K562 (cell line): ENCODE data around the gene PRELID2. TPM values are rescaled to one million over a fixed set of nuclear protein-coding genes. Genes with fewer than 3 reads are reported as not detected.

Source experiments
- ATAC-seq: fragments of 200-7000 bp; cut with Tn5 transposase; 3 replicates; pipeline ENCODE4 v1.9.1; 2020; ENCODE audit warnings: moderate library complexity
- BruUV-seq: library from RNA; stranded (reverse); fragments of 400-500 nt; replicated peaks from 2 replicates; lab custom pipeline; 2021; lab: Mats Ljungman, UMichigan
- CTCF ChIA-PET: fragments of 300-600 bp; formaldehyde crosslinking; extraction: SDS; loops from one replicate; lab custom pipeline; 2021; ENCODE audit warnings: low intra/inter-chr PET ratio; lab: Yijun Ruan, JAX
- POLR2A ChIA-PET: fragments of 300-600, 350-650 bp; sonication (Branson Sonifier 250); formaldehyde crosslinking; extraction: SDS; loops from one replicate; lab custom pipeline; 2021; ENCODE audit warnings: antibody characterized with exemption, inconsistent platforms; lab: Yijun Ruan, JAX
- DNase-seq, 4 experiments: peaks; one replicate each; pipeline versions ENCODE4 v3.0.0 to v3.0.0-alpha.2; 2011 to 2018; ENCODE audit warnings: low spot score in 3 of 4, mixed read lengths in 3 of 4; ENCODE audit errors: extremely low read depth in 1 of 4
- FAIRE-seq: peaks from 2 replicates; lab custom pipeline; 2011; peaks lifted over from hg19 to GRCh38; lab: Jason Lieb, UNC
- H2AFZ ChIP-seq: 2 replicates; pipeline ENCODE4 v1.6.0; 2011; ENCODE audit warnings: low read depth, low read length, control low read depth, inconsistent platforms
- H3K27ac ChIP-seq: fragments of 200-600 bp; 3 replicates; pipeline ENCODE4 v1.8.0; 2011; ENCODE audit warnings: low read depth, mild to moderate bottlenecking, control low read depth, inconsistent platforms, low read length, moderate library complexity, mixed read lengths; ENCODE audit errors: extremely low read depth
- H3K27me3 ChIP-seq, 2 experiments: fragments of 300-600 bp in 1 of 2; 2 replicates in 1 of 2; 3 replicates in 1 of 2; pipeline versions ENCODE4 v1.6.0 to v1.8.0; 2011; ENCODE audit warnings: inconsistent platforms in 2 of 2, low read length in 2 of 2, mild to moderate bottlenecking in 1 of 2, mixed read lengths in 1 of 2, moderate library complexity in 1 of 2; ENCODE audit not compliant: control insufficient read depth in 2 of 2, insufficient read depth in 2 of 2
- H3K36me3 ChIP-seq: fragments of 300-600 bp; 3 replicates; pipeline ENCODE4 v1.8.0; 2011; ENCODE audit warnings: mild to moderate bottlenecking, low read length, inconsistent platforms; ENCODE audit not compliant: control insufficient read depth, insufficient read depth
- H3K4me1 ChIP-seq, 2 experiments: fragments of 200-600 bp in 1 of 2; replicated peaks in 1 of 2; 2 replicates in 1 of 2; 3 replicates in 1 of 2; pipeline versions ENCODE4 v1.5.1 to v1.8.0; 2011; ENCODE audit warnings: inconsistent platforms in 2 of 2, low read length in 2 of 2, mild to moderate bottlenecking in 1 of 2, mixed read lengths in 1 of 2, moderate library complexity in 1 of 2; ENCODE audit not compliant: control insufficient read depth in 2 of 2, insufficient read depth in 2 of 2
- H3K4me2 ChIP-seq: 2 replicates; pipeline ENCODE4 v1.6.1; 2011; ENCODE audit warnings: low read length, control low read depth, inconsistent platforms, mixed read lengths; ENCODE audit not compliant: insufficient read depth
- H3K4me3 ChIP-seq: fragments of 200-600 bp; sonication (generic), shearing (Covaris generic); 2 replicates; pipeline ENCODE4 v1.5.1; 2016; ENCODE audit warnings: control low read depth, inconsistent platforms
- H3K79me2 ChIP-seq: fragments of 200-600 bp; 3 replicates; pipeline ENCODE4 v1.8.0; 2011; ENCODE audit warnings: low read length, inconsistent platforms; ENCODE audit not compliant: control insufficient read depth, insufficient read depth
- H3K9ac ChIP-seq, 2 experiments: 2 replicates each; pipeline versions ENCODE4 v1.6.0 to v1.6.1; 2011; ENCODE audit warnings: low read depth in 2 of 2, low read length in 2 of 2, control low read depth in 1 of 2, inconsistent platforms in 1 of 2, mild to moderate bottlenecking in 1 of 2, mixed read lengths in 1 of 2; ENCODE audit not compliant: insufficient read depth in 1 of 2
- H3K9me1 ChIP-seq: one replicate; pipeline ENCODE4 v1.6.0; 2011; ENCODE audit warnings: inconsistent platforms, mild to moderate bottlenecking, low read length, moderate library complexity; ENCODE audit not compliant: control insufficient read depth, insufficient read depth
- H3K9me3 ChIP-seq: replicated peaks from 2 replicates; pipeline ENCODE4 v1.5.1; 2011; ENCODE audit warnings: low read depth, low read length, inconsistent platforms; ENCODE audit not compliant: control insufficient read depth, insufficient read depth
- H4K20me1 ChIP-seq: replicated peaks from 2 replicates; pipeline ENCODE4 v1.6.1; 2011; ENCODE audit warnings: low read length, inconsistent platforms, mixed read lengths; ENCODE audit not compliant: control insufficient read depth, insufficient read depth
- ATF6 ChIP-seq: sonication (generic); formaldehyde crosslinking; IDR thresholded peaks from 2 replicates; pipeline ENCODE4 v1.4.0; 2020; ENCODE audit warnings: mild to moderate bottlenecking, missing genetic modification reagents
- CTBP1 ChIP-seq: fragments of 450-650 bp; IDR thresholded peaks from 2 replicates; pipeline ENCODE4 v1.6.1; 2016; ENCODE audit warnings: borderline replicate concordance
- ETV6 ChIP-seq, 3 experiments: fragments of 150-350 bp in 1 of 3; sonication (generic) in 1 of 3; formaldehyde crosslinking in 1 of 3; IDR thresholded peaks; 2 replicates each; pipeline versions ENCODE4 v1.6.1 to v1.8.0; 2014 to 2022; ENCODE audit warnings: borderline replicate concordance in 2 of 3, low read depth in 2 of 3, antibody characterized with exemption in 1 of 3, low read length in 1 of 3, mild to moderate bottlenecking in 1 of 3, missing genetic modification reagents in 1 of 3
- KAT8 ChIP-seq: fragments of 450-650 bp; IDR thresholded peaks from 2 replicates; pipeline ENCODE4 v1.6.1; 2016; ENCODE audit warnings: low read depth, mild to moderate bottlenecking
- KLF13 ChIP-seq: fragments of 450-650 bp; IDR thresholded peaks from 2 replicates; pipeline ENCODE4 v1.6.1; 2016; ENCODE audit warnings: missing genetic modification characterization, low read depth, mild to moderate bottlenecking, missing compliant biosample characterization, moderate library complexity, borderline replicate concordance
- MXI1 ChIP-seq: IDR thresholded peaks from 2 replicates; pipeline ENCODE4 v1.6.1; 2011; ENCODE audit warnings: low read depth, mild to moderate bottlenecking, improper control_type of control experiment, low read length
- NCOR1 ChIP-seq: fragments of 450-650 bp; IDR thresholded peaks from 2 replicates; pipeline ENCODE4 v1.6.1; 2016; ENCODE audit warnings: mild to moderate bottlenecking, moderate library complexity
- PYGO2 ChIP-seq: fragments of 450-650 bp; IDR thresholded peaks from 2 replicates; pipeline ENCODE4 v1.6.1; 2016; ENCODE audit warnings: mild to moderate bottlenecking, missing genetic modification characterization, moderate library complexity, missing compliant biosample characterization
- SIN3A ChIP-seq, 2 experiments: fragments of 150-350 bp in 1 of 2; IDR thresholded peaks; 2 replicates each; pipeline ENCODE4 v1.6.1; 2011 to 2016; ENCODE audit warnings: borderline replicate concordance in 2 of 2, low read depth in 2 of 2, low read length in 2 of 2, mild to moderate bottlenecking in 2 of 2, moderate library complexity in 2 of 2; ENCODE audit not compliant: control insufficient read depth in 1 of 2
- SRSF7 ChIP-seq: fragments of 200-400 bp; formaldehyde crosslinking; optimal IDR thresholded peaks from 2 replicates; pipeline ENCODE3; 2017; ENCODE audit warnings: mild to moderate bottlenecking, low read depth, low read length
- TCF3 ChIP-seq: sonication (generic); formaldehyde crosslinking; IDR thresholded peaks from 2 replicates; pipeline ENCODE4 v1.4.0; 2020; ENCODE audit warnings: mild to moderate bottlenecking, missing genetic modification reagents
- ZNF165 ChIP-seq: fragments of 250-450 bp; sonication (Bioruptor Pico); IDR thresholded peaks from 2 replicates; pipeline ENCODE4 v1.4.0; 2020; ENCODE audit warnings: borderline replicate concordance
- ZNF253 ChIP-seq: fragments of 250-450 bp; sonication (Bioruptor Pico); conservative IDR thresholded peaks from 2 replicates; pipeline ENCODE4 v1.6.1; 2021; ENCODE audit warnings: mild to moderate bottlenecking
- WGBS: fragments of 100-300 bp; shearing (Covaris generic); methylation state at CpG from one replicate; pipeline ENCODE4 v1.1.6; 2016; ENCODE audit warnings: low coverage, mixed read lengths; ENCODE audit not compliant: insufficient coverage; ENCODE audit errors: missing lambda C conversion rate; 5-methylcytosine and 5-hydroxymethylcytosine counted together
- in situ Hi-C: fragments of 300-500 bp; cut with MboI; formaldehyde crosslinking; loops from 4 replicates; pipeline ENCODE4 v1.15.0; 2018; ENCODE audit warnings: inconsistent platforms, mixed read lengths
- intact Hi-C: fragments of 100-400 bp; cut with micrococcal nuclease; formaldehyde crosslinking; loops from 2 replicates; pipeline ENCODE4 v1.14.2; 2022
- polyA plus RNA-seq, 8 experiments: library from polyadenylated mRNA; depleted of rRNA in 4 of 8; stranded (reverse) in 5 of 8; unstranded in 3 of 8; fragments of >200 nt; fragmentation: Nextera tagmentation in 2 of 8; fragmentation: Illumina TruSeq in 1 of 8; extraction: Ambion mirVana in 2 of 8; extraction: Trizol in 1 of 8; gene quantifications; 2 replicates each; pipeline versions ENCODE4 v1.2.1 to v1.2.3, GENCODE V29; 2011 to 2014; ENCODE audit warnings: inconsistent platforms in 1 of 8, missing spikeins in 1 of 8
- total RNA-seq, 7 experiments: library from RNA; depleted of rRNA in 6 of 7; stranded (reverse); fragments of >200 nt in 6 of 7; fragmentation: Illumina TruSeq in 2 of 7; extraction: Trizol in 2 of 7; gene quantifications; 2 replicates each; pipeline versions ENCODE4 v1.2.1 to v1.2.3, GENCODE V29; 2011 to 2021; ENCODE audit warnings: low replicate concordance in 1 of 7
- TF ChIP-seq, protein P1 (sequence below): fragments of 450-650 bp; IDR thresholded peaks from one replicate; pipeline ENCODE4 v1.6.1; 2018; ENCODE audit warnings: mild to moderate bottlenecking, moderate library complexity; ENCODE audit not compliant: partially characterized antibody
- TF ChIP-seq, protein P2 (sequence below): fragments of 250-450 bp; sonication (Bioruptor Pico); IDR thresholded peaks from 2 replicates; pipeline ENCODE4 v1.5.0; 2022; ENCODE audit warnings: mild to moderate bottlenecking

The PRELID2 gene
- total and polyA plus RNA-seq, 9 of the 15 experiments (the other 6 are each of a cell fraction or from before 2014, with no cell fraction given) = 6.4 to 68.2 (median 28.8) TPM

DNA sequence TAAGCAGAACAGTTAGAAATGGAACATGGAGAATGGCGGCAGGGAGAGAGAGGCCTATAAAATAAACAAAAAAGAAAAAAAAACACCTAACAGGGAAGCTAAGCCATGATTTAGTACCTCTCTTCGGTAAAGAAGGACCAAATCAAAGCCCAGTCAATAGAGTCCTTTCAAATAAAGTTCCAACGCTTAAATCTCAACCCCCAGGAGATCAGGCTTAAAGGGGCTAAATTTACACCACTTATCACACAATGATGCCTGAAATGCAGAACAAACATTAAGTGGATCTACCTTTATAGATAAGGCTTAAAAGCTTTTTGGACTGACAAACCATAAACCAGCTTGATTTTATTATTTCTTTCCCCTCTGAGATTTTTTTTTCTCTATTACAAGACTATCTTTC is 66.3 kb downstream of the PRELID2 start:
- in situ Hi-C loops = no loop called here
- no peaks in the 10 kb centered on the region for H3K36me3 ChIP-seq
- no peaks in the 10 kb centered on the region for H3K27me3 ChIP-seq
- no peak overlapping the region for H3K4me3 ChIP-seq
- intact Hi-C loops = no loop called here
- no peaks in the 10 kb centered on the region for H3K9me1 ChIP-seq
- H3K9ac ChIP-seq = no peak overlapping the region
- no peak overlapping the region for H3K27ac ChIP-seq
- no peak overlapping the region for H3K4me2 ChIP-seq
- BruUV-seq = no TSS peak
- H2AFZ ChIP-seq = no peak overlapping the region
- POLR2A ChIA-PET = interaction anchor here (0.7 kb wide), 1 partner anchor 34 kb away, joined by 3 read pairs; no protein-coding TSS in a partner anchor
- WGBS = 68% methylated on average over 3 of the region's 3 CpGs
- H4K20me1 ChIP-seq = no peaks in the 10 kb centered on the region
- FAIRE-seq = no peak
- ATAC-seq = no peak
- no peaks in the 10 kb centered on the region for H3K79me2 ChIP-seq
- H3K4me1 ChIP-seq = no peaks in the 10 kb centered on the region
- CTCF ChIA-PET = no interaction called here
- DNase-seq = no peak
- no peaks in the 10 kb centered on the region for H3K9me3 ChIP-seq
- TF ChIP-seq PYGO2 (tag) (no peak), MXI1 (no peak), ZNF253 (CRISPR knock-in tag) (no peak), SIN3A (IDR thresholded peaks at IDR 0.05; ENCODE audit: borderline replicate concordance in 2 of 2, control insufficient read depth in 1 of 2, low read depth in 2 of 2, low read length in 2 of 2) (no peak), ATF6 (no peak), KAT8 (no peak), TCF3 (CRISPR knock-in tag) (no peak), NCOR1 (no peak), KLF13 (no peak), ETV6 (IDR thresholded peaks at IDR 0.05; ENCODE audit: borderline replicate concordance in 1 of 2, low read depth in 2 of 2, low read length in 1 of 2) (no peak), ETV6 (CRISPR knock-in tag; IDR thresholded peaks at IDR 0.05; ENCODE audit: borderline replicate concordance) (no peak), SRSF7 (no peak), CTBP1 (no peak), ZNF165 (CRISPR knock-in tag) (no peak)
- TF ChIP-seq, protein P1, sequence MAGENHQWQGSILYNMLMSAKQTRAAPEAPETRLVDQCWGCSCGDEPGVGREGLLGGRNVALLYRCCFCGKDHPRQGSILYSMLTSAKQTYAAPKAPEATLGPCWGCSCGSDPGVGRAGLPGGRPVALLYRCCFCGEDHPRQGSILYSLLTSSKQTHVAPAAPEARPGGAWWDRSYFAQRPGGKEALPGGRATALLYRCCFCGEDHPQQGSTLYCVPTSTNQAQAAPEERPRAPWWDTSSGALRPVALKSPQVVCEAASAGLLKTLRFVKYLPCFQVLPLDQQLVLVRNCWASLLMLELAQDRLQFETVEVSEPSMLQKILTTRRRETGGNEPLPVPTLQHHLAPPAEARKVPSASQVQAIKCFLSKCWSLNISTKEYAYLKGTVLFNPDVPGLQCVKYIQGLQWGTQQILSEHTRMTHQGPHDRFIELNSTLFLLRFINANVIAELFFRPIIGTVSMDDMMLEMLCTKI = no peak
- TF ChIP-seq, protein P2, sequence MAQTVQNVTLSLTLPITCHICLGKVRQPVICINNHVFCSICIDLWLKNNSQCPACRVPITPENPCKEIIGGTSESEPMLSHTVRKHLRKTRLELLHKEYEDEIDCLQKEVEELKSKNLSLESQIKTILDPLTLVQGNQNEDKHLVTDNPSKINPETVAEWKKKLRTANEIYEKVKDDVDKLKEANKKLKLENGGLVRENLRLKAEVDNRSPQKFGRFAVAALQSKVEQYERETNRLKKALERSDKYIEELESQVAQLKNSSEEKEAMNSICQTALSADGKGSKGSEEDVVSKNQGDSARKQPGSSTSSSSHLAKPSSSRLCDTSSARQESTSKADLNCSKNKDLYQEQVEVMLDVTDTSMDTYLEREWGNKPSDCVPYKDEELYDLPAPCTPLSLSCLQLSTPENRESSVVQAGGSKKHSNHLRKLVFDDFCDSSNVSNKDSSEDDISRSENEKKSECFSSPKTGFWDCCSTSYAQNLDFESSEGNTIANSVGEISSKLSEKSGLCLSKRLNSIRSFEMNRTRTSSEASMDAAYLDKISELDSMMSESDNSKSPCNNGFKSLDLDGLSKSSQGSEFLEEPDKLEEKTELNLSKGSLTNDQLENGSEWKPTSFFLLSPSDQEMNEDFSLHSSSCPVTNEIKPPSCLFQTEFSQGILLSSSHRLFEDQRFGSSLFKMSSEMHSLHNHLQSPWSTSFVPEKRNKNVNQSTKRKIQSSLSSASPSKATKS (CRISPR knock-in tag) = no peak
